Stimulated activated CD4-positive, alpha-beta T cell treated with anti-CD3 and anti-CD28 coated beads, Interleukin-1b, Interleukin-23, amount 100 ng/mL, for 4 hours (primary cell): Measurements from ENCODE around the gene DNALI1.
"Not testable (repeated sequence)": the region's sequence is repeated elsewhere in the genome, so short reads cannot be mapped to it uniquely, and the experiment has no call there.

Experiments used
- DNase-seq, 2 donors: peaks; one replicate each; pipeline ENCODE4 v3.0.0-alpha.2; 2020; ENCODE audit warnings: low read depth in 2 of 2

The DNALI1 gene

GRCh38 chr1:37556712-37557196, at the start of gene DNALI1:
DNALI1 (plus strand) TSS chr1:37556940; CDS start chr1:37556995, 55 bp downstream.
- peak in 1 of 2 donors; percentile 6 for DNase-seq

GRCh38 chr1:37509181-37509580, 47.6 kb upstream of the DNALI1 start:
- DNase-seq: no peak

GRCh38 chr1:37513795-37514349, 42.9 kb upstream of the DNALI1 start:
- peak; percentile 54 for DNase-seq

- DNase-seq: peak; percentile 78 to 84
Observed at GRCh38 chr1:37514350-37515184, 42.2 kb upstream of the DNALI1 start, which contains the start of gene MEAF6. MEAF6 (minus strand) TSS chr1:37514766; CDS start chr1:37514746, 20 bp downstream.

- no peak for DNase-seq
Observed at GRCh38 chr1:37515185-37516034, 41.3 kb upstream of the DNALI1 start.

- no peak for DNase-seq
Observed at GRCh38 chr1:37517569-37517968, 39.2 kb upstream of the DNALI1 start.

- not testable (repeated sequence) for DNase-seq
Observed at GRCh38 chr1:37518241-37518640, 38.5 kb upstream of the DNALI1 start.

- not testable (repeated sequence) for DNase-seq
Observed at GRCh38 chr1:37518929-37519328, 37.8 kb upstream of the DNALI1 start.

GRCh38 chr1:37519613-37520012, 37.1 kb upstream of the DNALI1 start:
- no peak for DNase-seq

- not testable (repeated sequence) for DNase-seq
Observed at GRCh38 chr1:37529888-37530287, 26.9 kb upstream of the DNALI1 start.

GRCh38 chr1:37532418-37533156, 24.2 kb upstream of the DNALI1 start:
- DNase-seq: not testable (repeated sequence)

- DNase-seq: no peak
Observed at GRCh38 chr1:37533317-37534093, 23.2 kb upstream of the DNALI1 start.

- no peak for DNase-seq
Observed at GRCh38 chr1:37537378-37537777, 19.4 kb upstream of the DNALI1 start.

- DNase-seq: not testable (repeated sequence)
Observed at GRCh38 chr1:37539154-37539553, 17.6 kb upstream of the DNALI1 start.

GRCh38 chr1:37540036-37540785, 16.5 kb upstream of the DNALI1 start:
- DNase-seq: no peak

- no peak for DNase-seq
Observed at GRCh38 chr1:37544530-37544929, 12.2 kb upstream of the DNALI1 start.

GRCh38 chr1:37545019-37545418, 11.7 kb upstream of the DNALI1 start:
- DNase-seq: no peak

GRCh38 chr1:37549341-37549740, 7.4 kb upstream of the DNALI1 start:
- DNase-seq: no peak

GRCh38 chr1:37553598-37553926, 3.2 kb upstream of the DNALI1 start:
- DNase-seq: no peak
